ENCODE measurements around the gene BNIP5. TPM values are rescaled to one million over a fixed set of nuclear protein-coding genes. Genes with fewer than 3 reads are reported as not detected.

The BNIP5 gene
- total RNA-seq, 3 donors from 2014 or later, result under 0.01 TPM; not detected in 2

GRCh38 chr6:36372088-36372487 is 35.4 kb upstream of the BNIP5 start:
- H3K4me1 ChIP-seq, result no peaks in the 10 kb centered on the region
- intact Hi-C loops (cut with DNase I; ENCODE audit: low total_unique reads), result no loop called here
- DNase-seq (ENCODE audit: low spot score in 2 of 2), result no peak
- no peak for TF ChIP-seq POLR2AphosphoS5 (IDR thresholded peaks at IDR 0.05)
- no peak for TF ChIP-seq CTCF (IDR thresholded peaks at IDR 0.05)
- no peak for TF ChIP-seq POLR2A (IDR thresholded peaks at IDR 0.05)
- no peaks in the 10 kb centered on the region for H3K27me3 ChIP-seq
- H3K27ac ChIP-seq, result no peak overlapping the region
- no peak overlapping the region for H3K4me3 ChIP-seq
- H3K9me3 ChIP-seq, result no peaks in the 10 kb centered on the region
- no peaks in the 10 kb centered on the region for H3K36me3 ChIP-seq

GRCh38 chr6:36371211-36371610 is 34.5 kb upstream of the BNIP5 start:
- Histone ChIP-seq H3K4me1 (no peaks in the 10 kb centered on the region), H3K4me3 (no peak overlapping the region), H3K27ac (no peak overlapping the region), H3K9me3 (no peaks in the 10 kb centered on the region), H3K27me3 (no peaks in the 10 kb centered on the region), H3K36me3 (no peaks in the 10 kb centered on the region)
- TF ChIP-seq POLR2AphosphoS5 (IDR thresholded peaks at IDR 0.05) (no peak), POLR2A (IDR thresholded peaks at IDR 0.05) (no peak), CTCF (IDR thresholded peaks at IDR 0.05) (no peak)
- intact Hi-C loops (cut with DNase I; ENCODE audit: low total_unique reads), result no loop called here
- DNase-seq (ENCODE audit: low spot score in 2 of 2), result no peak

- Histone ChIP-seq H3K36me3 (no peaks in the 10 kb centered on the region), H3K4me3 (no peak overlapping the region), H3K9me3 (no peaks in the 10 kb centered on the region), H3K27me3 (no peaks in the 10 kb centered on the region), H3K27ac (no peak overlapping the region), H3K4me1 (no peaks in the 10 kb centered on the region)
- no peak for TF ChIP-seq POLR2A (IDR thresholded peaks at IDR 0.05)
- no peak for TF ChIP-seq CTCF (IDR thresholded peaks at IDR 0.05)
- TF ChIP-seq POLR2AphosphoS5 (IDR thresholded peaks at IDR 0.05), result no peak
- no peak for DNase-seq (ENCODE audit: low spot score in 2 of 2)
- intact Hi-C loops (cut with DNase I; ENCODE audit: low total_unique reads), result no loop called here
These were observed 34.0 kb upstream of the BNIP5 start for GRCh38 chr6:36370638-36371037.

GRCh38 chr6:36368921-36369865 is 32.5 kb upstream of the BNIP5 start:
- Histone ChIP-seq H3K4me3 (no peak overlapping the region), H3K27ac (no peak overlapping the region), H3K9me3 (no peaks in the 10 kb centered on the region), H3K36me3 (no peaks in the 10 kb centered on the region), H3K27me3 (no peaks in the 10 kb centered on the region), H3K4me1 (no peaks in the 10 kb centered on the region)
- no peak for TF ChIP-seq CTCF (IDR thresholded peaks at IDR 0.05)
- no peak for TF ChIP-seq POLR2A (IDR thresholded peaks at IDR 0.05)
- no peak for TF ChIP-seq POLR2AphosphoS5 (IDR thresholded peaks at IDR 0.05)
- DNase-seq (ENCODE audit: low spot score in 2 of 2), result no peak
- intact Hi-C loops (cut with DNase I; ENCODE audit: low total_unique reads), result no loop called here

- Histone ChIP-seq H3K9me3 (no peaks in the 10 kb centered on the region), H3K36me3 (no peaks in the 10 kb centered on the region), H3K4me1 (no peaks in the 10 kb centered on the region), H3K27ac (no peak overlapping the region), H3K4me3 (no peak overlapping the region), H3K27me3 (no peaks in the 10 kb centered on the region)
- no peak for TF ChIP-seq POLR2A (IDR thresholded peaks at IDR 0.05)
- no peak for TF ChIP-seq CTCF (IDR thresholded peaks at IDR 0.05)
- TF ChIP-seq POLR2AphosphoS5 (IDR thresholded peaks at IDR 0.05), result no peak
- DNase-seq (ENCODE audit: low spot score in 2 of 2), result no peak
- intact Hi-C loops (cut with DNase I; ENCODE audit: low total_unique reads), result no loop called here
These were observed 31.7 kb upstream of the BNIP5 start for GRCh38 chr6:36368421-36368820.
